SU-DHL-6 (cell line): ENCODE data around the gene NDRG4.

Experiments used
- CTCF ChIP-seq: fragments of 200-600 bp; sonication (generic); IDR thresholded peaks from one replicate; pipeline ENCODE4 v1.5.1; 2017; ENCODE audit warnings: antibody characterized with exemption, mild to moderate bottlenecking, low read length, moderate library complexity; ENCODE audit not compliant: insufficient read depth, poor library complexity, severe bottlenecking
- EZH2phosphoT487 ChIP-seq: fragments of 200-600 bp; sonication (generic), shearing (Covaris generic); conservative IDR thresholded peaks from 2 replicates; pipeline ENCODE4 v1.6.1; 2018; ENCODE audit warnings: mild to moderate bottlenecking, antibody characterized with exemption, low read length, moderate library complexity, mixed read lengths

DNA sequence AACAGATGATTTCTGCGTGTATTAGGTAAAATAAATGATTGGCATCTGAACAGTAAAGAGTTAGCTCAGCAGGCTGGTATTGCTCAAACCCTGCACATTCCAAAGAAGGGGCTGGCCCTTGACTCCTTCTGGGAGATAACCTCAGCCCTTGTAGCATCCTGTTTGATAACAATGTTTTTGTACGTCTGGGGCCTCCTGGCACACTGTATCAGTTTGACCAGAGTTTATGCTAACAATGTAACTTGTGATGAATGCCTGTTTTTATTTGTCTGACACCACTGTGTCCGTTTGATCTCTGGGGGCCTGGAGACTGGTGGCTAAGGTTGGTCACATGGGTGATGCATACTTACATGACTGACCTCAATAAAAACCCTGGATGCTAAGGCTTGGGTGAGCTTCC is 43.8 kb upstream of the NDRG4 start:
- TF ChIP-seq CTCF = no peak
- TF ChIP-seq EZH2phosphoT487 = no peak
